GM12801 (cell line): ENCODE data around the gene MAGOH.

Experiments
- CTCF ChIP-seq: IDR thresholded peaks from one replicate; pipeline ENCODE4 v1.5.1; 2011; ENCODE audit warnings: control low read depth; ENCODE audit not compliant: insufficient read length; ENCODE audit errors: extremely low read depth

Gene MAGOH

GRCh38 chr1:53274541-53275185, 36.3 kb upstream of the MAGOH start:
- no peak for TF ChIP-seq CTCF

- TF ChIP-seq CTCF, result no peak
Measured at GRCh38 chr1:53274026-53274425, 35.7 kb upstream of the MAGOH start.

- no peak for TF ChIP-seq CTCF
Measured at GRCh38 chr1:53273526-53273925, 35.2 kb upstream of the MAGOH start.

DNA sequence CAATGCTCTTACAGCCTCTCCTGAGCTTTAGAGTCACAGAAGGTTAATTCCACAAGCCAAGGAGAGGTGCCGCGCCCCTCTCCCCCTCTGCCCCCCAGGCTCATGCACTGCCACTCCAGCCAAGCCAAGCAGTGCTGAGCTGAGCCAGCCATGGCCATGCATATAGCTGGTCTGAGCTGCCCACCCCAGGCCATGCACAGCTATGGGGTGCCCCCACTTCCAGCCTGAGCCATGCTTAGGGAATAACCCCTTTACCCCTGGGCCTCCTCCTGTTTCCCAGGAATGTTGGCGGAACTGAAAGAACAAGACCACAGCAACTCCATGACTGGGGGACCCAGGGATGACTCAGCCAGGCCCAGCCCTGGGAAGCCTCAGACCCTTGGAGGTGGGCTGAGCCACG, 34.0 kb upstream of the MAGOH start:
- no peak for TF ChIP-seq CTCF

DNA sequence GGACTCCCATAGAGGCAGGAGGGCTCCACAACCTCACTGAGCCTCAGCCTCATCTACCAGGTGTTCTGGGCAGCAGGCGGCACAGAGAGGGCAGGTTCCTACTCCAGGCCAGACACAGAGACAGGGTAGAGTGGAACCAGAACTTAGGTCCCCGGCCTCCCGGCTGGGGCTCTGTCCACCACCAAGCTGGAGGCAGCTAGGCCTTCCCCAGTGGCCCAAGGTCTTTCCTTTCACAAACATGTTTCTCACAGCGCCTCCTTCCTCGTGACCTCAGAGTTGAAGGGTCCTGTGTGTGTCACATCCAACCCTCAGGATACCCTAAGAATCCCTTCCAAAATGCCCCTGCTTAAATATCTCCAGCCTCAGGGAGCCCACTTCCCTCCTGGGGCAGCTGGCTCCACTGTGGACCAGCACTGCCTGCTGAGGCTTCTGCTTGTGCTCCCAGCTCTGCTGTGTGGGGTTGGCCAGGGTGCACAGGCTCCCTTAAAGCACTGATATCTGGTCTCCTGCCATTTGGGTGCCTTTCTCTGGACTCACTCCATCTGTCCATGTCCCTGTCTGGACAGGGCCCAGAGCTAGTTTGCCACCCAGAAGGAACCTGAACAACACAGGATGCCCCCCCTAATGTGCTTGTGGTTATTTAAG, 33.2 kb upstream of the MAGOH start:
- no peak for TF ChIP-seq CTCF

- TF ChIP-seq CTCF, result no peak
Measured at GRCh38 chr1:53270873-53271272, 32.6 kb upstream of the MAGOH start.

DNA sequence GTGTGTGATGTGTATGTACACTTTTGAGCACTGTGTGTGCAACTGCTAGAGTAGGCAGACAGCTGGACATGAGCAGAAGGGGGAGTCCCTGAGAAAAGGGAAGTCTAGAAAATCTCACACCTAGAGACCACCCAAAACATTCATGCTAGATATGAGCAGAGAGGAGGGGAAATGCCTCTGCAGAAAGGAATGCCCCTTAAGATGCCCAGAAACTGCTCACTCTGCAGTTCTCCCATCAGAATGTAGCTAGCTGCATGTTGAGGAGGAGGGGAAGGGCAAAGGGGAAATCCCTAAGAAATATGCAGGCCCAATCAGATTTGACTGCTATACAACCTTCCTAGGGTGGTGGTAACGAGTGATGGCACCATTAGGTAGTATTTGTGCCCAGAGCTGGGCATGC, 31.8 kb upstream of the MAGOH start:
- no peak for TF ChIP-seq CTCF
